Left lung (tissue), 10 donors: ENCODE data around the gene WDR27. TPM values are rescaled to one million over a fixed set of nuclear protein-coding genes. Genes with fewer than 3 reads are reported as not detected.

Experiments used
- ATAC-seq: fragments of 200-7000 bp; cut with Tn5 transposase; one replicate; pipeline ENCODE4 v1.9.1; 2020; ENCODE audit warnings: moderate library complexity
- DNase-seq, 4 donors: peaks; one replicate each; pipeline ENCODE4 v3.0.0-alpha.2; 2013 to 2020
- H3K27ac ChIP-seq, 2 donors: fragments of 200-600 bp; sonication (generic) in 1 of 2; one replicate each; pipeline versions ENCODE4 v1.5.0 to v1.8.0; 2020 to 2021
- H3K27me3 ChIP-seq, 2 donors: fragments of 200-600 bp; sonication (generic) in 1 of 2; one replicate each; pipeline versions ENCODE4 v1.5.0 to v1.8.0; 2020 to 2021
- H3K36me3 ChIP-seq, 2 donors: fragments of 200-600 bp; sonication (generic) in 1 of 2; one replicate each; pipeline versions ENCODE4 v1.5.0 to v1.8.0; 2020 to 2021
- H3K4me1 ChIP-seq, 2 donors: fragments of 200-600 bp; one replicate each; pipeline ENCODE4 v1.8.0; 2021
- H3K4me3 ChIP-seq, 2 donors: fragments of 200-600 bp; sonication (generic) in 1 of 2; one replicate each; pipeline versions ENCODE4 v1.5.0 to v1.8.0; 2020 to 2021; ENCODE audit warnings: mild to moderate bottlenecking in 1 of 2
- H3K9me3 ChIP-seq, 2 donors: fragments of 200-600 bp; sonication (generic) in 1 of 2; one replicate each; pipeline versions ENCODE4 v1.5.0 to v1.8.0; 2020 to 2021
- CTCF ChIP-seq, 2 donors: fragments of 200-600 bp; sonication (generic) in 1 of 2; IDR thresholded peaks; one replicate each; pipeline versions ENCODE4 v1.5.0 to v1.8.0; 2021; ENCODE audit warnings: antibody characterized with exemption in 2 of 2
- intact Hi-C, 2 donors: fragments of 100-400 bp; cut with DNase I; formaldehyde crosslinking; loops; one replicate each; pipeline versions ENCODE4 v1.11.2 to v1.14.2; 2022
- polyA plus RNA-seq, 6 donors: library from polyadenylated mRNA; unstranded; fragments of 120-200 nt; gene quantifications; one replicate each; pipeline ENCODE4 v1.2.1, GENCODE V29; 2013; ENCODE audit not compliant: insufficient read length in 6 of 6
- total RNA-seq, 2 donors: library from RNA; stranded (reverse); fragmentation: NEBNext Ultra II Directional; extraction: Animal tissue kit (Norgen Biotek cat#: 25700); gene quantifications; one replicate each; pipeline ENCODE4 v1.2.1, GENCODE V29; 2021
- donor health status: DM: no; HTN: yes; CAD: no.
- donor health status: DM: no; HTN: no; CAD: no.

Gene WDR27
- total and polyA plus RNA-seq, 8 donors, result 31.3 to 104 (median 86.3) TPM

GRCh38 chr6:169420912-169421543 lies 280.8 kb downstream of the WDR27 start:
- H3K4me1 ChIP-seq, result no peaks in the 10 kb centered on the region
- no peak overlapping the region for H3K4me3 ChIP-seq
- H3K27me3 ChIP-seq, result no peaks in the 10 kb centered on the region
- DNase-seq (peak in 1 of 4 donors; percentile 35), ATAC-seq (no peak)
- H3K9me3 ChIP-seq, result peaks cover 0 to 21% of the 10 kb centered on the region in 2 donors
- no peak overlapping the region for H3K27ac ChIP-seq
- H3K36me3 ChIP-seq, result no peaks in the 10 kb centered on the region
- no peak for TF ChIP-seq CTCF (IDR thresholded peaks at IDR 0.05)
- intact Hi-C loops, result no loop called here

- DNase-seq, result no peak
- intact Hi-C loops, result no loop called here
- Histone ChIP-seq H3K4me3 (no peak overlapping the region), H3K9me3 (peaks cover 0 to 31% of the 10 kb centered on the region in 2 donors), H3K27ac (no peak overlapping the region), H3K27me3 (no peaks in the 10 kb centered on the region), H3K36me3 (no peaks in the 10 kb centered on the region), H3K4me1 (no peaks in the 10 kb centered on the region)
- no peak for ATAC-seq
- TF ChIP-seq CTCF (IDR thresholded peaks at IDR 0.05), result no peak
Measured at GRCh38 chr6:169417101-169417500, 284.7 kb downstream of the WDR27 start.

GRCh38 chr6:169416249-169416648 lies 285.6 kb downstream of the WDR27 start:
- no peak overlapping the region for H3K27ac ChIP-seq
- intact Hi-C loops, result no loop called here
- H3K36me3 ChIP-seq, result no peaks in the 10 kb centered on the region
- peaks cover 0 to 27% of the 10 kb centered on the region in 2 donors for H3K9me3 ChIP-seq
- no peak overlapping the region for H3K4me3 ChIP-seq
- TF ChIP-seq CTCF (IDR thresholded peaks at IDR 0.05), result no peak
- no peaks in the 10 kb centered on the region for H3K27me3 ChIP-seq
- no peaks in the 10 kb centered on the region for H3K4me1 ChIP-seq
- no peak for DNase-seq
- peak; percentile 50 for ATAC-seq

DNA sequence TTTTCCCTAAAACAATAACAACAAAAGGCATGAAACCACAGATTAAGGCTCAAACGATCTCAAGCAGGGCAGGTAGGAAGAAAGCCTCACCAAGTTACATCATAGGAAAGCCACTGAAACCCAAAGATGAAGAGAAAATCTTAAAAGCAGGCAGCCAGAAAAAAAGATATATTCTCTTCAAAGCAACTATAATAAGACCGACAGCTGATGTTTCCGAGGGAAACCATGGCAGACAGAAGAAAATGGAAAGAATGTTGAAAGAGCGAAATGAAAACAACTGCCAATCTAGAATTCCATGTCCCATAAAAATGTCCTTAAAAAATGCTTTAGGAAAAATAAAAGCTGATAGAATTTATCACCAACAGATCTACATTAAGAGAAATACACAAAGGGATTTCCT lies 286.6 kb downstream of the WDR27 start:
- H3K4me3 ChIP-seq, result no peak overlapping the region
- no peaks in the 10 kb centered on the region for H3K4me1 ChIP-seq
- no peaks in the 10 kb centered on the region for H3K36me3 ChIP-seq
- intact Hi-C loops, result no loop called here
- no peaks in the 10 kb centered on the region for H3K27me3 ChIP-seq
- peaks cover 0 to 27% of the 10 kb centered on the region in 2 donors for H3K9me3 ChIP-seq
- DNase-seq, result no peak
- ATAC-seq, result no peak
- H3K27ac ChIP-seq, result no peak overlapping the region
- TF ChIP-seq CTCF (IDR thresholded peaks at IDR 0.05), result no peak

- H3K4me1 ChIP-seq, result no peaks in the 10 kb centered on the region
- no peak for ATAC-seq
Measured at GRCh38 chr6:169411722-169412121, 290.1 kb downstream of the WDR27 start.

More at GRCh38 chr6:169411722-169412121, 290.1 kb downstream of the WDR27 start:
- intact Hi-C loops, result no loop called here
- Histone ChIP-seq H3K36me3 (no peaks in the 10 kb centered on the region), H3K9me3 (peaks cover 0 to 33% of the 10 kb centered on the region in 2 donors), H3K4me3 (no peak overlapping the region), H3K27ac (no peak overlapping the region), H3K27me3 (no peaks in the 10 kb centered on the region)
- no peak for DNase-seq
- no peak for TF ChIP-seq CTCF (IDR thresholded peaks at IDR 0.05)
